SK-N-SH treated with all-trans-retinoic acid at 6 μM for 48 hours (cell line): ENCODE measurements around the gene ADD1.

ENCODE experiments used
- ATAC-seq: fragments of 200-7000 bp; cut with Tn5 transposase; 3 replicates; pipeline ENCODE4 v1.9.1; 2020; ENCODE audit warnings: mild to moderate bottlenecking, moderate library complexity
- ARNTL ChIP-seq: fragments of 450-650 bp; formaldehyde crosslinking; IDR thresholded peaks from 2 replicates; pipeline ENCODE4 v1.5.0; 2020; ENCODE audit warnings: low read depth, mild to moderate bottlenecking, moderate library complexity, borderline replicate concordance
- BACH2 ChIP-seq: fragments of 250-450 bp; sonication (Bioruptor Pico); IDR thresholded peaks from 2 replicates; pipeline ENCODE4 v1.9.0; 2021; ENCODE audit warnings: mild to moderate bottlenecking, borderline replicate concordance
- CSDC2 ChIP-seq: fragments of 250-450 bp; sonication (Bioruptor Pico); IDR thresholded peaks from 2 replicates; pipeline ENCODE4 v1.5.0; 2020; ENCODE audit warnings: mild to moderate bottlenecking, moderate library complexity
- ESRRG ChIP-seq: fragments of 250-450 bp; sonication (Bioruptor Pico); IDR thresholded peaks from 2 replicates; pipeline ENCODE4 v1.6.1; 2021; ENCODE audit warnings: mild to moderate bottlenecking
- GLIS3 ChIP-seq: fragments of 250-450 bp; sonication (Bioruptor Pico); IDR thresholded peaks from 2 replicates; pipeline ENCODE4 v1.5.0; 2020; ENCODE audit warnings: mild to moderate bottlenecking, moderate library complexity
- ISL1 ChIP-seq: fragments of 250-450 bp; sonication (Bioruptor Pico); IDR thresholded peaks from 2 replicates; pipeline ENCODE4 v2.1.2; 2022; ENCODE audit warnings: mild to moderate bottlenecking, moderate library complexity
- OSR1 ChIP-seq: fragments of 250-450 bp; sonication (Bioruptor Pico); IDR thresholded peaks from 2 replicates; pipeline ENCODE4 v1.8.0; 2022; ENCODE audit warnings: moderate library complexity, mild to moderate bottlenecking, inconsistent platforms
- PATZ1 ChIP-seq: fragments of 250-450 bp; sonication (Bioruptor Pico); IDR thresholded peaks from 2 replicates; pipeline ENCODE4 v1.8.0; 2020; ENCODE audit warnings: mild to moderate bottlenecking, moderate library complexity, borderline replicate concordance
- PPARA ChIP-seq: fragments of 250-450 bp; sonication (Bioruptor Pico); IDR thresholded peaks from 2 replicates; pipeline ENCODE4 v1.5.0; 2020; ENCODE audit warnings: mild to moderate bottlenecking, borderline replicate concordance
- RARB ChIP-seq: fragments of 250-450 bp; sonication (Bioruptor Pico); IDR thresholded peaks from 2 replicates; pipeline ENCODE4 v1.8.0; 2021; ENCODE audit warnings: mild to moderate bottlenecking, moderate library complexity
- SNAI2 ChIP-seq: fragments of 250-450 bp; sonication (Bioruptor Pico); IDR thresholded peaks from 2 replicates; pipeline ENCODE4 v1.5.0; 2020; ENCODE audit warnings: mild to moderate bottlenecking, moderate library complexity
- TOX ChIP-seq: fragments of 250-450 bp; sonication (Bioruptor Pico); IDR thresholded peaks from 2 replicates; pipeline ENCODE4 v1.8.0; 2021; ENCODE audit warnings: mild to moderate bottlenecking, moderate library complexity, borderline replicate concordance
- ZC3H10 ChIP-seq: fragments of 250-450 bp; sonication (Bioruptor Pico); IDR thresholded peaks from 2 replicates; pipeline ENCODE4 v1.5.1; 2021; ENCODE audit warnings: mild to moderate bottlenecking, moderate library complexity
- ZFP3 ChIP-seq: fragments of 250-450 bp; sonication (Bioruptor Pico); IDR thresholded peaks from 2 replicates; pipeline ENCODE4 v1.5.0; 2020; ENCODE audit warnings: mild to moderate bottlenecking, moderate library complexity
- ZFP30 ChIP-seq: fragments of 450-650 bp; formaldehyde crosslinking; IDR thresholded peaks from 2 replicates; pipeline ENCODE4 v1.5.0; 2022; ENCODE audit warnings: mild to moderate bottlenecking, moderate library complexity
- ZNF8 ChIP-seq: fragments of 450-650 bp; formaldehyde crosslinking; IDR thresholded peaks from 2 replicates; pipeline ENCODE4 v1.5.0; 2020; ENCODE audit warnings: mild to moderate bottlenecking, moderate library complexity
- TF ChIP-seq, protein P1 (sequence below): fragments of 250-450 bp; sonication (Bioruptor Pico); IDR thresholded peaks from 2 replicates; pipeline ENCODE4 v1.5.1; 2020; ENCODE audit warnings: low read depth, mild to moderate bottlenecking, moderate library complexity
- TF ChIP-seq, protein P2 (sequence below): fragments of 250-450 bp; sonication (Bioruptor Pico); IDR thresholded peaks from 2 replicates; pipeline ENCODE4 v1.5.0; 2020; ENCODE audit warnings: mild to moderate bottlenecking, moderate library complexity

The ADD1 gene

DNA sequence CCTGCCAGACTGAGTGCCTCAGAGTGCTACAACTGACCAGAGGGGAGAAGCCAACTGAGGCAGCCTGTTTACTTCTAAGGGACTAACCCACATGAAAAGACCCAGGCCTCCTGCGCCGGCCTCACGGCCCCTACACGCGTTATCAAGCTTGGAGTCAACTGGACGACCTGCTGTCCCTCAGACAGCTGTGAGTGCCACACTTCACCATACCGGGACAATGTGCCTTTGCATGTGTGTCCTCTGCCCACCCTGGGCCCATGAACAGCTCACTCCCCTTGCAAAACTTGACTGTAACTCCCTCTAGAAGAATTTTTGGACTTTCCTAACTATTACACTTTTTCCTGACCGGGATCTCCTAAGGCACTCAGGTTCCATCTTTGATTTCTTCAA lies 117.8 kb downstream of the ADD1 start (continued):
- TF ChIP-seq, protein P1, sequence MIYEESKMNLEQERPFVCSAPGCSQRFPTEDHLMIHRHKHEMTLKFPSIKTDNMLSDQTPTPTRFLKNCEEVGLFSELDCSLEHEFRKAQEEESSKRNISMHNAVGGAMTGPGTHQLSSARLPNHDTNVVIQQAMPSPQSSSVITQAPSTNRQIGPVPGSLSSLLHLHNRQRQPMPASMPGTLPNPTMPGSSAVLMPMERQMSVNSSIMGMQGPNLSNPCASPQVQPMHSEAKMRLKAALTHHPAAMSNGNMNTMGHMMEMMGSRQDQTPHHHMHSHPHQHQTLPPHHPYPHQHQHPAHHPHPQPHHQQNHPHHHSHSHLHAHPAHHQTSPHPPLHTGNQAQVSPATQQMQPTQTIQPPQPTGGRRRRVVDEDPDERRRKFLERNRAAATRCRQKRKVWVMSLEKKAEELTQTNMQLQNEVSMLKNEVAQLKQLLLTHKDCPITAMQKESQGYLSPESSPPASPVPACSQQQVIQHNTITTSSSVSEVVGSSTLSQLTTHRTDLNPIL (CRISPR knock-in tag), result no peak

- ATAC-seq, result peak; percentile 12
- TF ChIP-seq, protein P2, sequence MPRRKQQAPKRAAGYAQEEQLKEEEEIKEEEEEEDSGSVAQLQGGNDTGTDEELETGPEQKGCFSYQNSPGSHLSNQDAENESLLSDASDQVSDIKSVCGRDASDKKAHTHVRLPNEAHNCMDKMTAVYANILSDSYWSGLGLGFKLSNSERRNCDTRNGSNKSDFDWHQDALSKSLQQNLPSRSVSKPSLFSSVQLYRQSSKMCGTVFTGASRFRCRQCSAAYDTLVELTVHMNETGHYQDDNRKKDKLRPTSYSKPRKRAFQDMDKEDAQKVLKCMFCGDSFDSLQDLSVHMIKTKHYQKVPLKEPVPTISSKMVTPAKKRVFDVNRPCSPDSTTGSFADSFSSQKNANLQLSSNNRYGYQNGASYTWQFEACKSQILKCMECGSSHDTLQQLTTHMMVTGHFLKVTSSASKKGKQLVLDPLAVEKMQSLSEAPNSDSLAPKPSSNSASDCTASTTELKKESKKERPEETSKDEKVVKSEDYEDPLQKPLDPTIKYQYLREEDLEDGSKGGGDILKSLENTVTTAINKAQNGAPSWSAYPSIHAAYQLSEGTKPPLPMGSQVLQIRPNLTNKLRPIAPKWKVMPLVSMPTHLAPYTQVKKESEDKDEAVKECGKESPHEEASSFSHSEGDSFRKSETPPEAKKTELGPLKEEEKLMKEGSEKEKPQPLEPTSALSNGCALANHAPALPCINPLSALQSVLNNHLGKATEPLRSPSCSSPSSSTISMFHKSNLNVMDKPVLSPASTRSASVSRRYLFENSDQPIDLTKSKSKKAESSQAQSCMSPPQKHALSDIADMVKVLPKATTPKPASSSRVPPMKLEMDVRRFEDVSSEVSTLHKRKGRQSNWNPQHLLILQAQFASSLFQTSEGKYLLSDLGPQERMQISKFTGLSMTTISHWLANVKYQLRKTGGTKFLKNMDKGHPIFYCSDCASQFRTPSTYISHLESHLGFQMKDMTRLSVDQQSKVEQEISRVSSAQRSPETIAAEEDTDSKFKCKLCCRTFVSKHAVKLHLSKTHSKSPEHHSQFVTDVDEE (CRISPR knock-in tag), result no peak
- TF ChIP-seq PPARA (CRISPR knock-in tag) (no peak), ESRRG (CRISPR knock-in tag) (no peak), TOX (CRISPR knock-in tag) (no peak), RARB (CRISPR knock-in tag) (no peak), ZC3H10 (no peak), GLIS3 (CRISPR knock-in tag) (no peak), ZFP3 (CRISPR knock-in tag) (no peak), PATZ1 (CRISPR knock-in tag) (no peak), ZFP30 (CRISPR knock-in tag) (no peak), SNAI2 (no peak), ISL1 (no peak), CSDC2 (CRISPR knock-in tag) (no peak), ARNTL (CRISPR knock-in tag) (no peak), OSR1 (CRISPR knock-in tag) (no peak), BACH2 (CRISPR knock-in tag) (no peak)
Measured at GRCh38 chr4:2961811-2962441, 118.3 kb downstream of the ADD1 start.

GRCh38 chr4:2962614-2963174 lies 119.0 kb downstream of the ADD1 start:
- no peak for TF ChIP-seq PATZ1 (CRISPR knock-in tag)
- no peak for TF ChIP-seq GLIS3 (CRISPR knock-in tag)
- TF ChIP-seq ZFP3 (CRISPR knock-in tag), result no peak
- TF ChIP-seq, protein P2 (CRISPR knock-in tag), result no peak
- no peak for TF ChIP-seq ESRRG (CRISPR knock-in tag)
- TF ChIP-seq ZNF8, result no peak
- peak; percentile 62 for ATAC-seq
